ENCODE results near the gene SUN1.
"Not testable (repeated sequence)": the region's sequence is repeated elsewhere in the genome, so short reads cannot be mapped to it uniquely, and the experiment has no call there.

SUN1 gene

DNA sequence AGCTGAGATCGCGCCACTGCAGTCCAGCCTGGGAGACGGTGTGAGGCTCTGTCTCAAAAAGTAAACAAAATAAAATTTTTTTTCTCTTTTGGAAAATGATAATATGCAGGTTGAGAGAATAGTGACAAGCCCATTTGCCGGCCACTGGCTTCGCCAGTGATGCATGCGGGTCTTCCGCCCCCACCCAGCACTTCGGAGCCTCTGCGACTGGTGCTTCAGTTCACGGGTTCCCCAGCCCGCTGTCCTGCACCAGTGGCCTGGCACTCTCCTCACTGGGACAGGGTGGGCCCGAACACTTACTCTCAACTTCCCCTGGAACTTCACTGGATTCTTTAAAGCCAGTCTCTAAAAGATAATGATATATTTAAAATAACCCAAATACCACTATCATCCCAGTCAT is 2.7 kb downstream of the SUN1 start:
- no peak for DNase-seq (ENCODE audit: low read depth in 2 of 2)

DNA sequence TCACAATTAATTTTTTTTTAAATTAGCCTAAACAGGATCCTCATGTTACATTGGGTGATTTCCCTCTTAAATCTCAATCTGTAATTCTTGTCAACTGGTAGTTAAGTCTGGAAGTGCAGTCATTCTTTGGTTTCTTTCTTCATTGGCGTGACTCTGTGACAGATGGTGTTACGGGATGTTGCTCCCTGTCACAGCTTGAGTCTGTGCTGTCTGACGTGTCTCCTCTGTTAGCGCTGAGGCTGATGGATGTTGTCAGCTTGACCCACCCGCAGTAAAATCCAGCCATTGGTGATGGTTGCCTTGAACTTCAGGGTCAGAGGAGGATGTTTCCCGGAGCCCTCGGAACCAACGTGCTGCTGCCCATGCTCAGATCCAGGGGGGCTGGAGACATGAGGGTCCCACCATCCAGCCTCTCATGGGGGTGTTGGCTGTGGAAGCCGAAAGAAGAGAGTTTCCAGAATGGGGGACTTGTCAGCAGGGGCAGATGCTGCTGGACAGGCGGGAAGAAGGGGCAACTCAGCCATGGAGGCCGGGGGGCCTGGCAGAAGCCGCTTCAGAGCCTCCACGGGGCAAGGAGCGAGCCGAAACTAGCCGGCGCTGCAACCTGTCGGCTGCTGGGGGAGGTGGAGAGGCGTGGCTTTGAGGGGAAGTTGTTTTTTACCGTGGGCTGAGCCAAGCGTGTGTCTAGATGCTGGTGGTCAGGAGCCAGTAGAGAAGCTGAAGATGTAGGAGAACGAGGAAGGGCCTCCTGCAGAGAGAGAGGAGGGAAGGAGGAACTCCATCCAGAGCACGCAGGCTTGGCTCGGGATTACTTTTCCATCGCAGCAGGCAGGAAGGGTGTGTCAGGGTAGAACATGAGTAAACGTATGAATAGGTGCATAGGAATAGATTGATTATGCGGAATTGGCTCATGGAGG is 3.5 kb downstream of the SUN1 start:
- no peak for DNase-seq (ENCODE audit: low read depth in 2 of 2)

DNA sequence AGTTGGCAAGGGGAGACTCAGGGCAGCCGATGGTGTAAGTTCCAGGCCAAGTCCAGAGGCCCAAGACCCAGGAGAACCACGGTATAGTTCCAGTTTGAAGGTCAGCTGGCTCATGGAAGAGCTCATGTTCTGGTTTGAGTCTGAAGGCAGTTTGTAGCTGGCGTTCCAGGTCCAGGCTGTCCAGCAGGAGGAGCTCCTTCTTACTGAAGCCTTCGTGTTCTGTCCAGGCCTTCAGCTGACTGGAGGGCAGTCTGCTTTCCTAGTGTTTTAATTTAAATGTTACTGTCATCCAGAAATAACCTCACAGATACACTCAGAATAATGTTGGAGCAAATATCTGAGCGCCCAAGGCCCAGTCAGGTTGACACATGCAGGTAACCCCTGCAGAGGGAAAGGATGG is 4.2 kb downstream of the SUN1 start:
- no peak for DNase-seq (ENCODE audit: low read depth in 2 of 2)

GRCh38 chr7:837001-837400 is 4.7 kb downstream of the SUN1 start:
- DNase-seq (ENCODE audit: low read depth in 2 of 2): no peak

- no peak for DNase-seq (ENCODE audit: low read depth in 2 of 2)
Observed at GRCh38 chr7:840001-840600, 7.8 kb downstream of the SUN1 start.

GRCh38 chr7:841943-842342 is 9.7 kb downstream of the SUN1 start:
- DNase-seq (ENCODE audit: low read depth in 2 of 2): no peak

DNA sequence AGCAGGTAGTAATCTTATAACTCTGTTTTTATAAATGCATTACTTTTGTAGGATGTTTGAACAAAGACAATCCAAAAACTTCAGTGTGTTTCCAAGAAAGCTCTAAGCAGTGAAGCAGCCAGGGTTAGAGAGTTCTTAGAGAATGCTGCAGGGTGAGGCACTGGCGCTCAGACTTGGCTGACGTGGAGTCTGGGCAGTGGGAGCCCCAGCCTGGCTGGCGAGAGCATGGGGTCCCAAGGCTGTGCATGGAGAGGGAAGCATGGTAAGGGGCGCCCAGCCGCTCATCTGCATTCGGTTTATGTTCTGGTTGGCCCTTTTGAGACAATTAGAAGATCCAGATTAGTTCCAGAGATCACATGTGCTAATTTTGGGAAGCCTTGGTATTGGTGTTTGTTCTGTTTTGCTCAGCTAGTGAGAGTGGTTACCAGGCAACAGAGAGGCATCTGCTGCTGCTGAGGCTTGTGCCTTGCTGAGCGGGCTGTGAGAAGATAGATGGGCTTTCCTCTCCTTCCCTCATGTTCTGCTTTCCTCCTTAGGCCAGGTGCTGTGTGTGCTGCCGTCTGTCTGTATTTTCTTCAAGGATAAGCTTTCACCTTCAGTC is 10.3 kb downstream of the SUN1 start:
- no peak for DNase-seq (ENCODE audit: low read depth in 2 of 2)

DNA sequence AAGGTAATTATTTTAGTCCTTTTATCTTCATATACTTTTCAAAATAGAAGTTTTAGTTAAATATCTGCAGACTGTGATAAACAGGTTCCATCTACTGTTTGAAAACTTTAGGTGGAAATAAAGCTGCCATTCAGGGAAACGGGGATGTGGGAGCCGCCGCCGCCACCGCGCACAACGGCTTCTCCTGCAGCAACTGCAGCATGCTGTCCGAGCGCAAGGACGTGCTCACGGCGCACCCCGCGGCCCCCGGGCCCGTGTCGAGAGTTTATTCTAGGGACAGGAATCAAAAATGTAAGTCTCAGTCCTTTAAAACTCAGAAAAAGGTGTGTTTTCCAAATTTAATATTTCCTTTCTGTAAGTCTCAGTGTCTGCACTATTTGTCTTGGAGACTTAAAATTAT is 11.0 kb downstream of the SUN1 start:
- no peak for DNase-seq (ENCODE audit: low read depth in 2 of 2)

DNA sequence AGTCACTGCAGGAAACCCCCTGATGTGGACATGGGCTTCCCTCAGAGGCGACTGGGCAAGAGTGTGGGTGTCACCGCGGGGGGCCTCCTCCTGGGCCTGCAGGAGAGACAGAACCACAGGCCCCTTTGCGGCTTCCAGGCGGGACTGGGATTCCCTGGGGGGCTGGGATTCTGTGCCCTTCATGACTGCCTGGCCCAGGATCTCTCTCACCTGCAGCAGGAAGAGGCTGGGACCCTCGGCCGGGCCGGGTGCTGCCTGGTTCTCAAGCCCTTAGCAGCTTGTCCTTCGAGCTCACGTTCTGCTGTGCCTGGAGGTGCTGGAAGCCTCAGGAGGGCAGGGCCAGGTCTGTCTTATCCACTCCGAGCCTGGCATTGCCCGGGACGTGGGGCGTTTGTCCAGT is 11.8 kb downstream of the SUN1 start:
- no peak for DNase-seq (ENCODE audit: low read depth in 2 of 2)

DNA sequence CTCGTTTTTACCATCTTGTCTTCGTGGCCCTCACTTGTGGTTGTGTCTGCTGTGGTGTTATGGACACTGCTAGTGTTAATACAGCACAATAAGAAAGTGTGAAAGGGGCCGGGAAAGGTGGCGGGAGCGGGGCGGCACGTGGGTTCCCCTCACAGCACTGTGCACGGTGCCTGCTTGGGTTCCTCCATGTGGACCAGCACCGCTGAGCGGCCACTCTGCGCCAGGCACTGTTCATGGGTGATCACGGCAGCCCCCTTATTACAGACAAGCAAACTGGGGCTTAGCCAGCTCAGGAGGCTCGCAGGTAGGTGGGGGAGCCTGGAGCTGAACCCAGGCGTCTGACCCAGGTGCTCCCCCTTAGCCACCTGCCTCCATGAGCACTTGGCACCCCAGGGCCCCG is 12.2 kb downstream of the SUN1 start:
- DNase-seq (ENCODE audit: low read depth in 2 of 2): no peak

- DNase-seq (ENCODE audit: low read depth in 2 of 2): no peak
Observed at GRCh38 chr7:845091-845490, 12.8 kb downstream of the SUN1 start.

DNA sequence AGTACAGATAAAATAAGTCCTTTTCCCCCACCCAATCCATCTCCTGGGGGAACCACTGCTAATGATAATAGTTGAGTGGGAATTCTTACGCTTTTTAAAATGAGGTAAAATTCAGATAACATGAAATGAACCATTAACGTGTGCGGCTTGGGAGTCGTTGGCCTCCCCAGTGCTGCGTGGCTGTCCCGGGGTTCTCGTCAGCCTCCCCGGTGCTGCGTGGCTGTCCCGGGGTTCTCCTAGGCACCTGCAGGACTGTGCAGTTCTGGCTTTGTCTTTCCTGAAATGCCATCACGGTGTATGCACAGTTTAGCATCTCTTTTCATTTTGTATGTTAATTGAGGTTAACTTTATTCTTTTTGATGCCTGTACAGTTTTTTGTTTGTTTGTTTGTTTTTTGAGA is 13.5 kb downstream of the SUN1 start:
- no peak for DNase-seq (ENCODE audit: low read depth in 2 of 2)

GRCh38 chr7:846958-847650 is 14.8 kb downstream of the SUN1 start:
- not testable (repeated sequence) for DNase-seq (ENCODE audit: low read depth in 2 of 2)

- not testable (repeated sequence) for DNase-seq (ENCODE audit: low read depth in 2 of 2)
Observed at GRCh38 chr7:847728-848127, 15.5 kb downstream of the SUN1 start.

- DNase-seq (ENCODE audit: low read depth in 2 of 2): no peak
Observed at GRCh38 chr7:849145-849544, 16.9 kb downstream of the SUN1 start.

GRCh38 chr7:849781-850180 is 17.5 kb downstream of the SUN1 start:
- no peak for DNase-seq (ENCODE audit: low read depth in 2 of 2)

GRCh38 chr7:851204-851603 is 18.9 kb downstream of the SUN1 start:
- no peak for DNase-seq (ENCODE audit: low read depth in 2 of 2)

DNA sequence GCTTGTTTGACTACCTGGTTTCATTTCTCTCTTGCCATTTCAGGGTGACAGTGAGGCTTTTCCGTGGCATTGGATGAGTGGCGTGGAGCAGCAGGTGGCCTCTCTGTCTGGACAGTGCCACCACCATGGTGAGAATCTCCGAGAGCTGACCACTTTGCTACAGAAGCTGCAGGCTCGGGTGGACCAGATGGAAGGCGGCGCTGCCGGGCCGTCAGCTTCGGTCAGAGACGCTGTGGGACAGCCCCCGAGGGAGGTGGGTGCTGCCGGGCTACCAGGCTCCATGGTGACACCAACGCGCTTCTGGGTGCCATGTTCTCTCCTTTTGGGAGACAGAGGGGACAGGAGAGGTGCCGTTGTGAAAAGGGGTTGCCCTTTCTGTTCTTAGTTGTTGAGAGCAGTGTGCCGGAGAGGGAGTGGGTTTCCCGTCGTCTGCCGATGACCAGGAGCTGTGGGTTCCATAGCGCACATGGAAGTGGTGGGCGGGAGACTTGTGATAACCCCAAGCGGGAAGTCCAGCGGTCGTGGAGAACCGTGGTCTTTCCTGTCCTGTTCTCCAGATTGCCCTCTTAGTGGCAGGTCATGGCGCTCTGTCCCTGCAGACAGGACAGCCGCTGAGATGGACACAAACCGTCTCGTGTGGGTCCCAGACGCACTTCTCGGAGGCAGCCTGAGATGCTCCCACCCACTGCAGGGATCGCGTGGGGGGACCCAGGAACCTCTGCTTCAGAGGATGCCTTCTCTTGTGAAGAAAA is 21.3 kb downstream of the SUN1 start:
- no peak for DNase-seq (ENCODE audit: low read depth in 2 of 2)

GRCh38 chr7:854118-854775 is 22.0 kb downstream of the SUN1 start:
- no peak for DNase-seq (ENCODE audit: low read depth in 2 of 2)

DNA sequence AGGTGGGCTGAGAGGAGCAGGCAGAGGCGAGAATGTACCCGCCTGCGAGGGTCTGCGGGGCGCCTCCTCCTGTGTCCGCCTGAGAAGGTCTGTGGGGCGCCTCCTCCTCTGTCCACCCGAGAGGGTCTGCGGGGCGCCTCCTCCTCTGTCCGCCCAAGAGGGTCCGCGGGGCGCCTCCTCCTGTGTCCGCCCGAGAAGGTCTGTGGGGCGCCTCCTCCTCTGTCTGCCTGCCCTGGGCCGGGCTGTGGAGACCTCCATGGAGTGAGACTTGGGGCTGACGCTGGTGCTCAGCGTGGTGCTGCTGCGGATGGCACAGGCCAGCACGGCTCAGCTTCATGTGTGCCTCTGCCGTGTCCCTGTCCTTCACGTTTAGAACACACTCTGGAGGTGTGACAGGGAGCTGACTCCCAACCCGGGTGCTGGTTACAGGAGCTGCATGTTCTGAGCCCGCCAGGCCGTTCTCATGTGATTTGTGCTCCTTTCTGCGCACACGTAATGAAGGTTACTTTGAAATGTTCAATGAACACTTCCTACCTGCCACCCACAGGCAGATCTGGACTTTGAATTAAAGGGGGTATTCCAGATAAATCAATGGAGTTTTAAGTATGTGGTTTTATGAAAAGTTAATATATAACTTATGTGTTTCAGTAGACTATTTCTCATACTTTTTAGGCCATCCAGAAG is 23.6 kb downstream of the SUN1 start:
- no peak for DNase-seq (ENCODE audit: low read depth in 2 of 2)
